ENCODE measurements around the gene C14orf93.
"Not testable (repeated sequence)": the region's sequence is repeated elsewhere in the genome, so short reads cannot be mapped to it uniquely, and the experiment has no call there.

Gene C14orf93

DNA sequence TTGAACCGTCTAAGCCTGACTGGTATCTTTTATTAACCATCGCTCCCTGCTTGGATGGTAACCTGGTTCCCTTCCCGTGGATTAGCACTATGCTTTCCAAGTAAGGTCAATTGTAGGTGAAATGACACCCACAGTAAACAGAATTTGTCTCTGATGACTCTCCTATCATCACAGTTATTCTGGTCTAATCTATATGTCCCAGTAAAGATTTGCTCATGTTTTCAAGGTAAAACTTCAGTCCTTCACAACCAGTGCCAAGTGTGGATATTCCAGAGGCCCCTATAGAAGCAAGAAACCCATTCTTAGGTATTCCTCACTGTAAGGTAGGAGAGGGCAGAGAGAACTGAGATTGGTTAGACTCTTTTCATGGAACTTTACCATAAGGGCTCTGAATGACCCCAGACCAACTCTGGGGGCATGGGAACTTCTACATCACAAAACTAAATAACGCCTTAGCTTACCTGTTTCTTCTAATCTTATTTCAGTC lies 43.1 kb downstream of the C14orf93 start:
- no peak for DNase-seq

- not testable (repeated sequence) for DNase-seq
Measured at GRCh38 chr14:22965916-22966782, 43.8 kb downstream of the C14orf93 start.

- DNase-seq = no peak
Measured at GRCh38 chr14:22962061-22962676, 47.8 kb downstream of the C14orf93 start.

DNA sequence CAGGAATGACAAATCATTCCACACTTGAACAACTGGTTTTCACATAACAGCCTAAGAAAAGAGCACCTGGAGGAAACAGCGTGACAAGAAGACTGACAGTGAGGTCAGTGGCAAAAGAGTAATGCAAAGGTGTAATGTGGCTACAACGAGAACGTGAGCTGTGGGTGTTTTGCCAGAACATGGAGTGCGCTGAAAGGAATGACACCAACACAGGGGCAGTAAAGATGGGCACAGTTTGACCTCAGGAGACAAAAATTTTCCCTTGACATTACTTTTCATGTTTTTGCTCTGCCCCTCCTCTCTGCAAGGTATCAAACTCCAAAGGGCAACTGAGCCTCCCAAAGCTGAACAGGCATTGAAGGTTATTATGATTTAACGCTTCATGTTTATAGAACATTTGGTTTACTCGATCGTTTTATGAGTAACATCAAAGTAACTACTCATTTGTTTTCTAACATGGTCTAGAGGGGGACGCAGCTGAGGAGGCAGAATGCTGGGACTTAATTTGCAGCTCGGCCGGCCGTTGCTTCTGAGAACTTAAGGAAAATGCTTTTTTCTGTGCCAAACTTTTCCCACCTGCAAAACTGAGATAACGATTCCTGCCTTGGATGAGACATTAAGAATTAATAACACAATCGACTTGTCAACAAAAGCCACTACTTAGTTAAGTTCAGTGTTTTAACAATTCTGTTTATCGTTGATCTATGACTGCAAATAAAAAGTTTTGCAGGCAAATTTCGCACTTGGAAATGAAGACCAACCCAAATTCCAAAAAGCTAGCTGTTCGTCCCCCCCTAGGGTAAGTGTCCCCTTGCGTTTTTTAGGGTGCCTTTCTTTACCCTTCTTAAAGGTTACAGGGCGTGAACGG lies 54.0 kb downstream of the C14orf93 start:
- no peak for DNase-seq

- DNase-seq = no peak
Measured at GRCh38 chr14:22952418-22952817, 57.5 kb downstream of the C14orf93 start.

- DNase-seq = not testable (repeated sequence)
Measured at GRCh38 chr14:22951795-22952194, 58.1 kb downstream of the C14orf93 start.

- DNase-seq = no peak
Measured at GRCh38 chr14:22945642-22946041, 64.3 kb downstream of the C14orf93 start.

GRCh38 chr14:22939684-22940083 lies 70.3 kb downstream of the C14orf93 start:
- no peak for DNase-seq
